A204.1 (cell line): ENCODE measurements around the gene BIRC3.

Experiments
- FAIRE-seq: peaks from 2 replicates; lab custom pipeline; 2012; peaks lifted over from hg19 to GRCh38; lab: Jason Lieb, UNC

BIRC3 gene

DNA sequence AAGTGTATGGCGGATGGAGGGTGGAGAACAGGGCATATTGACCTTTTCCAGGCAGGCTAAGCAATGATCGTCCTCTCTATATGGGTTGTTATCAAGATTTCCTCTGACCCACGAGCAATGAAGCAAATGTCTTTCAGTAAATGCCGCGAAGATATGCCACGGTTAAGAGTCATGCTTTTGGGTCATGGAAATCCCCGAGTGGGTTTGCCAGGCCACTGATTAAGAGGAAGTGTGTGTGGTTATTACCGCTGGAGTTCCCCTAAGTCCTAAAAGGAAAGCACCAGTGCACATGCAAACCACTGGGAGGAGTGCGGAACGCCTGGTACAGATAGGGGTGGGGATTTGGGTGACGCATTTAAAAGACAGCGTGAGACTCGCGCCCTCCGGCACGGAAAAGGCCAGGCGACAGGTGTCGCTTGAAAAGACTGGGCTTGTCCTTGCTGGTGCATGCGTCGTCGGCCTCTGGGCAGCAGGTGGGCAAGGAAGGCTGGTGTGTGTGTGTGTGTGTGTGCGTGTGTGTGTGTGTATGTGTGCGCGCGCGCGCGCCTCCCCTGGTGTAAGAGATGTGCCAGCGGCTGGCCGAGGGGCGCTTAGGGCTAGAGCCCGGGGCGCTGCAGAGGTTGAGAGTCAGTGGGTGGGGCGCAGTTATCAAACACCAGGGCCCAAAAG is at the start of gene BIRC3:
Gene BIRC3, plus strand, starts transcription at position 386 of the 669 bp plus-strand sequence. CDS start 7,026 bp downstream, outside the sequence.
- no peak for FAIRE-seq

DNA sequence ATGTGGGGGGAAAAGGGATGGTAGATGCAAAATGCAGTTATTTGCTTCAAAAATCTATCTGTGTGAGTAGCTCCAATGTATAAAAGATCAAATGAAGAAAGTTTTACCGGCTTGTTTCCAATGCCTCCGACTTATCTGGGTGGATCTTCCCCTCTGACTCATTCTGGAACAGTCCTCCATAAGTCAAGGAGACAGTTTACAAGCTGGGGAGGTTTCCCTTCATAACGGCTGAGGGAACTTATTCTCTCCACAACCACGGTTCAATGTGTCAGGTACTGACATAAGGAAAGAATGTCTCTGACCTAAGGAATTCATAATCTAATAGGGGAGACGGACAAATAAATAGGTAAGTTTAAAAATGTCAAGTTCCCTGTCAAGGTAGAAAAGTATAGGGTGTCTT is 49.7 kb upstream of the BIRC3 start:
- FAIRE-seq = no peak

DNA sequence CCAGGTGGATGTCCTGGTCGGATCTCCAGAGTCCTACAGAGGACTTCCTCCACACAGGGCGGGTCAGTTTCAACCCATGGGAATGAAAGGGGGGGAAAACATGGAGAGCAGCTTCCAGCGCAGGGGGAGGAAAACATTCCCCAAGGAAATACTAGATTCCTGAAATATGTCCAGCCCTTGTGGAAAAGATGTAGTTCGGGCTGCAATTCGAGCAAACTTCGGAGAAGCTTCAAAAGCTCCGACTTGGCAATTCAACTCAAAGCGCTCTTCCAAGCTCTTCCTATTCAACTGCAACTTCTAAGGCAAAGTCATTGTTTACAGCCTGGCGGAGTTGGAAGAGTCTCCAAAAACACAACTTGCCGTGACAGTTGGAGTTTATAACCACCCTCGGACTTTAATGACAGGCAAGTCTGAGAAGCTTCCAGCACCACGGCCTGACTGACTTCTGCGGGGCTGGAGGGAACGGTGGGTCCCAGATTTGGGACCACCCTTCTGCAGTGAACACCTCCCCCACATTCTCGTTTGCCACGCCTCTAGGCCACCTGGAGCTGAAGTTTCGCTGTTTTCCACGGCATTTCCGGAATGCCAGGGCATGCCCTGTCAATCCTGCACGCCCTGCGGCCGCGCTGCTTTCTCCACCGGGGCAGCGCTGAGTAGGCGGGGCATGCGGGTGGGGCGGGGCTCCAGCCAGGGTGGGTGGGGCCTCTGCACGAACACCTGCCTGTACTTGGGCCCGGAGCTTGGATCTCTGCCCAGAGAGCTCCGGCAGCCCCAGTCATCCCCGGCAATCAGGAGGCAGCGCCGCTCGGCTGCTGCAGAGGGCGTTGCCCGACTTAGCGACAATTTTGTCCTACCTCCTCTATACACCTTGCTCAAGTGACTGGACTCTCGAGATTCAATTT is 49.0 kb upstream of the BIRC3 start:
- FAIRE-seq = no peak

GRCh38 chr11:102268985-102269470 is 48.3 kb upstream of the BIRC3 start:
- no peak for FAIRE-seq

- no peak for FAIRE-seq
These were observed 47.4 kb upstream of the BIRC3 start for GRCh38 chr11:102269927-102270326.

- FAIRE-seq = no peak
These were observed 45.0 kb upstream of the BIRC3 start for GRCh38 chr11:102272047-102272824.

- FAIRE-seq = no peak
These were observed 42.7 kb upstream of the BIRC3 start for GRCh38 chr11:102274628-102275027.

- no peak for FAIRE-seq
These were observed 40.9 kb upstream of the BIRC3 start for GRCh38 chr11:102276362-102276761.

DNA sequence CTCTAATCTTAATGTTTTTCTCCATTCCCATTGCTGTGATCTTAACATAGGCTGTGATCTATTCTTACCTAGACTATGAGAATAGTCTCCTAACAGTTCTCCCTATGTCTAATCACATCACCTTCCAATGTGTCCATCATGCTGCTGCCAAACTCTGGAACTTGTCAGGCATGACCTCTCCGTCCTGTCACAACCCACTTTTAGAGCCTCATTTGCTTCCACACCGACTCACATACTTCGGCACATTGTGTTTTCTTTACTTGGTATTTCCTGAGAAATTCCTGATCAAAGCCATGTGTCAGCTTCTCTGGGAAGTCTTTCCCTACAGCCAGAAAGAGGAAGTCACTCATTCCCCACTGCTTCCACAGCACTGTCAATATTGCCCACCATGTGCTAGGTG is 40.5 kb upstream of the BIRC3 start:
- FAIRE-seq = no peak

GRCh38 chr11:102279641-102280170 is 37.6 kb upstream of the BIRC3 start:
- FAIRE-seq = no peak

DNA sequence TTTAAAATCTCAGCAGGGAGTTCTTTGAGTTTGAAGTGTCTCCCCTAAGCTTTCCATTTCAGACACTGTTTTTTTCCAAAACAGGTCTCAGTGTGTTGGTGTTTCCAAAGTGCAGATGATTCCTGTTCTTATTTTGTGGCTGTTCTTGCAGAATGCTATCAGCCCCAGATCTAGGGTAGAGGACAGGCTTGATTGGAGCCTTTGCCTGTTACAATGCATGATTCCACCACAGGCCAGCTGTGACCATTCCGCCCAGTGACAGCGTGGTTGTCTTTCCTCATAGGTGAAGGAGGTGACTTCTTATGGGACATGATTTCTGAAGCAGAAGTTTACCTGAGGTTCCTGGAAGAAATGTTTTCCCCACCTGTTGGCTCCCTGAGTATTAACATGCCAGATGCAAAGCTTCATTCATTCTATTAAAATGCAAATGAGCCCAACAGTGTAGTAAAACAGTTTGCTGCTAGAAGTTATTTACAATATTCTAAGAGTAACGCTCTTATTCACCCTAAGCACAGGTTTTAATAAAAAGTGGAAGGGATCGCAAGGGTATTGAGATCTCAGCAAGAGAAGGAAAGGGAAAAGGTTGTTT is 36.9 kb upstream of the BIRC3 start:
- FAIRE-seq = no peak

- no peak for FAIRE-seq
These were observed 34.2 kb upstream of the BIRC3 start for GRCh38 chr11:102283116-102283485.

DNA sequence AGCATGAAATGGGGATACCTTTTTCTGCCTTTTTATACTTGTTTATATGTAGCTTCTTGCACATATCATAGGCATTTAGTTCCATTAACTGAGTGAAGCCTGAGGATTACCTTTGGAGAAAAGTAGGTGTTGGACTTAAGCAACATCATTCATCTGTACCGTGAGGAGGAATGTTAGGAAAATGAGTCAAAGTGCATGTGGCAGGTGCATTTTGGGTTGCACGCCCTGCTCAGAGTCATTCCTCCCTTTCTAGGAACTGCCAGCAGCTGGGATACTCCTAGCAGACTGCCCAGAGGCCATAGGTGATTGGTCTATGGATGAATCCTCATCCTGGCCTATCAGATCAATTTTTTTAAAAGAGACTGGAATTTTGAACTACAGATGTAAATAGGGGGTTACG is 33.3 kb upstream of the BIRC3 start:
- FAIRE-seq = no peak

DNA sequence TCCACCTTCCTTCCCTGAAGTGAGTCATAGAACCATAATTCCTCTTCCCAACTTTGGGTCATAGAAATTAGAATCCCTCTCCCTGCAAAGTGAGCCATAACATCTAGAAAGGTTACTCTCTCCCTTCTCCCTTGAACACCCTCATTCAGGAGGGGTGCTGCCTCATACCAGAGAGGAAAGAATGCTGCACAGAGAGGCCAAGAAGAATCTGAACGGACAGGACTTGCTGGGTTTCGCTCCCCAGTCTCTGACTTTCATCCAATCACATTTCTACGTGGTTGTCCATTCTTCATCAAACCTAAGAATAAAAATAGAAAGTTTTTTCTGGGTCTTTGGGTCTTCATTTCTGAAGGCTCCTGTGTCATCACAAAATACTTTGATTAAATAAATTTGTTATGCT is 31.0 kb upstream of the BIRC3 start:
- no peak for FAIRE-seq

- peak; percentile 78 for FAIRE-seq
These were observed 29.1 kb upstream of the BIRC3 start for GRCh38 chr11:102287964-102288724.

DNA sequence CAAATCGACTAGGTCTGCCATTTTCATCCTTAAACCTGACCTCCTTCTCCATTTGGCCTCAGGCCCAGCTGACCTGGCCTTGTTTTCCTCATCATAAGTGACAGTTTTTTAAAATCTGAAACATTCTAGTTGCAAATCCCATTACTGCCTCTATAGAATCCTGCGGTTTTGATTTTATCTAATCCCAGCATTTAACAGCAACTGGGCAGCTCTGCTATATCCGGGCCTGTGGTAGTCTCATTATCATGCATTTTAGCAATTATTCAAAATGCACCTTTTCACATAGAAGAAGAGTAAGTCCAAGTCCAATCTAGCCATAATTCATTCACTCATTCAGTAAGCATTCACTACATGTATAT is 28.6 kb upstream of the BIRC3 start:
- FAIRE-seq = no peak

- FAIRE-seq = no peak
These were observed 27.7 kb upstream of the BIRC3 start for GRCh38 chr11:102289592-102289991.

DNA sequence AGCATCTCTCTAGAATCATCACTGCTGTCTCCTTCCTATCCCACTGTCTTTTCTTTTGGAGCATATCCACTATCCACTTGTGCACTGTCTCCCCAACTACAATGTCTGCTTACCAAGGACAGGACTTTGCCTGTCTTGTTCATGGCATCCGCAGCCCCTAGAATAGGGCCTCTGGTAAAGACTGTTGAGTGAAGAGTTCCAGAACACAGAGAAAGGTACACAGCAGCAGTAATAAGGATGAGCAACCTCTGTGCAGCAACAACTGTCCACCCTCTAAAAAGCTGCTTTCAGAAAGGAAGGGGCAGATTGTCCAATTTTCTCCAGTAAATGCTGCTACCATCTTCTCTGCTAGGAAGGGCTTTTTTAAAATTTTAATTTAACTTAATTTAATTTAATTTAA is 25.5 kb upstream of the BIRC3 start:
- no peak for FAIRE-seq

DNA sequence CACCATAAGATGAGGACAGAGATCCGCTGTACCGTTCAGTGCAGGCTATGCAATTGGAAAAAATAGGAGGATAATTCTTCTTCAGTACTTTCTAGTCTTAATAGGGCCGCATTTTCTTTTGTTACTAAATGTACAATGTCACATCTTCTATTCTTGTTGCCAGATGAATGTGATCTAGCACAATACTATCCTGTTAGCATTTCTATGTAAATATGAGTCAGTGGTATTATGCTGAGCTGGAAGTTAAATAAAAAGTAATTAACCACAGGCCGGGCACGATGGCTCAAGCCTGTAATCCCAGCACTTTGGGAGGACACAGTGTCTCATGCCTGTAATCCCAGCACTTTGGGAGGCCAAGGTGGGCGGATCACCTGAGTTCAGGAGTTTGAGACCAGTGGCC is 24.4 kb upstream of the BIRC3 start:
- no peak for FAIRE-seq

- no peak for FAIRE-seq
These were observed 23.2 kb upstream of the BIRC3 start for GRCh38 chr11:102293873-102294601.

- FAIRE-seq = no peak
These were observed 22.2 kb upstream of the BIRC3 start for GRCh38 chr11:102295045-102295444.
